ENCODE measurements around the gene WWOX. TPM values are rescaled to one million over a fixed set of nuclear protein-coding genes. Genes with fewer than 3 reads are reported as not detected.

Gene WWOX
- total and polyA plus RNA-seq, 2 experiments from 2014 or later: 17.0 to 39.8 TPM

GRCh38 chr16:78791011-78791410 is 691.6 kb downstream of the WWOX start:
- Histone ChIP-seq H3K27me3 (no peaks in the 10 kb centered on the region), H3K4me3 (no peak overlapping the region), H3K9me2 (replicated peaks; ENCODE audit: insufficient read depth) (no peaks in the 10 kb centered on the region), H2AFZ (no peak overlapping the region), H3K36me3 (replicated peaks; ENCODE audit: insufficient read depth, low read depth) (no peaks in the 10 kb centered on the region), H3K4me1 (ENCODE audit: insufficient read depth) (no peaks in the 10 kb centered on the region), H3K79me2 (no peaks in the 10 kb centered on the region), H3K27ac (no peak overlapping the region), H3K9me3 (ENCODE audit: low read depth) (no peaks in the 10 kb centered on the region), H4K20me1 (ENCODE audit: insufficient read depth, poor library complexity, severe bottlenecking) (no peaks in the 10 kb centered on the region), H3K4me2 (no peak overlapping the region)
- TF ChIP-seq CTCF (IDR thresholded peaks at IDR 0.05; ENCODE audit: poor library complexity) (no peak), EZH2 (IDR thresholded peaks at IDR 0.05; ENCODE audit: borderline replicate concordance) (no peak), EZH2phosphoT487 (IDR thresholded peaks at IDR 0.05; ENCODE audit: low read depth, severe bottlenecking, unreplicated experiment) (no peak)
- DNase-seq (ENCODE audit: low spot score): no peak
- WGBS (ENCODE audit: low lambda C conversion rate, missing lambda C conversion rate): 85% methylated on average over 8 of the region's 8 CpGs

GRCh38 chr16:78791926-78792325 is 692.5 kb downstream of the WWOX start:
- Histone ChIP-seq H3K4me1 (ENCODE audit: insufficient read depth) (no peaks in the 10 kb centered on the region), H2AFZ (no peak overlapping the region), H3K27me3 (no peaks in the 10 kb centered on the region), H3K36me3 (replicated peaks; ENCODE audit: insufficient read depth, low read depth) (no peaks in the 10 kb centered on the region), H3K27ac (no peak overlapping the region), H4K20me1 (ENCODE audit: insufficient read depth, poor library complexity, severe bottlenecking) (no peaks in the 10 kb centered on the region), H3K79me2 (no peaks in the 10 kb centered on the region), H3K4me3 (no peak overlapping the region), H3K9me3 (ENCODE audit: low read depth) (no peaks in the 10 kb centered on the region), H3K9me2 (replicated peaks; ENCODE audit: insufficient read depth) (no peaks in the 10 kb centered on the region), H3K4me2 (no peak overlapping the region)
- TF ChIP-seq CTCF (IDR thresholded peaks at IDR 0.05; ENCODE audit: poor library complexity): no peak
- TF ChIP-seq EZH2phosphoT487 (IDR thresholded peaks at IDR 0.05; ENCODE audit: low read depth, severe bottlenecking, unreplicated experiment): no peak
- no peak for TF ChIP-seq EZH2 (IDR thresholded peaks at IDR 0.05; ENCODE audit: borderline replicate concordance)
- WGBS (ENCODE audit: low lambda C conversion rate, missing lambda C conversion rate): 81% methylated on average over 7 of the region's 7 CpGs
- DNase-seq (ENCODE audit: low spot score): no peak

GRCh38 chr16:78792952-78793351 is 693.5 kb downstream of the WWOX start:
- H3K36me3 ChIP-seq (replicated peaks; ENCODE audit: insufficient read depth, low read depth): no peaks in the 10 kb centered on the region
- H3K27ac ChIP-seq: no peak overlapping the region
- no peak overlapping the region for H3K4me3 ChIP-seq
- no peak overlapping the region for H2AFZ ChIP-seq
- H4K20me1 ChIP-seq (ENCODE audit: insufficient read depth, poor library complexity, severe bottlenecking): no peaks in the 10 kb centered on the region
- H3K9me2 ChIP-seq (replicated peaks; ENCODE audit: insufficient read depth): no peaks in the 10 kb centered on the region
- WGBS (ENCODE audit: low lambda C conversion rate, missing lambda C conversion rate): 92% methylated on average over 5 of the region's 5 CpGs
- no peak for DNase-seq (ENCODE audit: low spot score)
- no peak overlapping the region for H3K4me2 ChIP-seq
- H3K79me2 ChIP-seq: no peaks in the 10 kb centered on the region
- no peaks in the 10 kb centered on the region for H3K4me1 ChIP-seq (ENCODE audit: insufficient read depth)
- H3K9me3 ChIP-seq (ENCODE audit: low read depth): no peaks in the 10 kb centered on the region
- H3K27me3 ChIP-seq: no peaks in the 10 kb centered on the region
- TF ChIP-seq CTCF (IDR thresholded peaks at IDR 0.05; ENCODE audit: poor library complexity): no peak
- no peak for TF ChIP-seq EZH2 (IDR thresholded peaks at IDR 0.05; ENCODE audit: borderline replicate concordance)
- TF ChIP-seq EZH2phosphoT487 (IDR thresholded peaks at IDR 0.05; ENCODE audit: low read depth, severe bottlenecking, unreplicated experiment): no peak

Measured in hepatocyte (in vitro differentiated cells).